ENCODE measurements around the gene CDC123.
"Not testable (repeated sequence)": the region's sequence is repeated elsewhere in the genome, so short reads cannot be mapped to it uniquely, and the experiment has no call there.

Gene CDC123

DNA sequence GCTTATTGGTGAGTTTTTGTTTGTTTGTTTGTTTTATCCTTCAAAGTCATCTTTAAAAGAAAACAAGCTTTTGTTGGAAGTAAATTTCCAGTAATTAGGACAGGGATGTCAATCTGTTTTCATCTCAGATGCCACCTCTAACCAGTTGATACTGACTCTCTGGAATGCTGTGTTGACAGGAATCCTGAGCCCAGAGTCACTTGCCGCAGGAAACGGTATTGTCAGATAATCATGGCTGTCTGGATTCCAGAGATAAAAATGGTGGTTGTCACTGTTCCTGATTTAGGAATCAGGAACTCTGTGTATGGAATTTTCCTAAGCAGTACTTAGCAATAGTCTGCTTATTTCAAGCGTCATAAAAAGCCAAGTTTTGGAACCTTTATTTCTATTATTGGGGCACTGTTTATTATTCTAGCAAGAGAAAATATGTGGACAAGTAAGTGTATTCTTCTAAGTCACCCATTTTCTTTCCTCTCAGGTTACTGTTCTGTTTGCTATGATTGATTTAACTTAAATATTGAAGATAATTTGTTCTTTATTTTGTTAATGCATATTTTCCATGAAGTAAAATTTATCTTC is 39.2 kb downstream of the CDC123 start:
- DNase-seq (ENCODE audit: low spot score), result no peak

DNA sequence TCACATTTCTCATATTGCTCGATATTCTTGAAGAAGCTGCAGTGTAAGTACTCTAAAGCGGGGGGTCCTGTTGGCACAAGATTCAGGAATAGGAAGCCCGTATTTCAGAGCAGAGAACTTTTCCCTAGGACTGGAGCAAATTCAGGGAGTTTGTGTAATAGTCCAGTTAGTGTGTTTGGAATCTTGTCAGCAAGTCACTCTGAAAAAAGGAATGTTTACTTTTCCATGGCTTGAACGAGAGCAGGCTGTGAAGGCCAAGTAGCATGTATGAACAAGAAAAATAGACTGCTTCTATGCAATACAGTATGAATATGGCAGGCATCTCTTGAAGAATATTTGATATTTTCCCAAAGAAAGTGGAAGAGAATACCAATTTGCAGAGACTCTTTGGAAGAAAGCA is 39.8 kb downstream of the CDC123 start:
- DNase-seq (ENCODE audit: low spot score), result no peak

DNA sequence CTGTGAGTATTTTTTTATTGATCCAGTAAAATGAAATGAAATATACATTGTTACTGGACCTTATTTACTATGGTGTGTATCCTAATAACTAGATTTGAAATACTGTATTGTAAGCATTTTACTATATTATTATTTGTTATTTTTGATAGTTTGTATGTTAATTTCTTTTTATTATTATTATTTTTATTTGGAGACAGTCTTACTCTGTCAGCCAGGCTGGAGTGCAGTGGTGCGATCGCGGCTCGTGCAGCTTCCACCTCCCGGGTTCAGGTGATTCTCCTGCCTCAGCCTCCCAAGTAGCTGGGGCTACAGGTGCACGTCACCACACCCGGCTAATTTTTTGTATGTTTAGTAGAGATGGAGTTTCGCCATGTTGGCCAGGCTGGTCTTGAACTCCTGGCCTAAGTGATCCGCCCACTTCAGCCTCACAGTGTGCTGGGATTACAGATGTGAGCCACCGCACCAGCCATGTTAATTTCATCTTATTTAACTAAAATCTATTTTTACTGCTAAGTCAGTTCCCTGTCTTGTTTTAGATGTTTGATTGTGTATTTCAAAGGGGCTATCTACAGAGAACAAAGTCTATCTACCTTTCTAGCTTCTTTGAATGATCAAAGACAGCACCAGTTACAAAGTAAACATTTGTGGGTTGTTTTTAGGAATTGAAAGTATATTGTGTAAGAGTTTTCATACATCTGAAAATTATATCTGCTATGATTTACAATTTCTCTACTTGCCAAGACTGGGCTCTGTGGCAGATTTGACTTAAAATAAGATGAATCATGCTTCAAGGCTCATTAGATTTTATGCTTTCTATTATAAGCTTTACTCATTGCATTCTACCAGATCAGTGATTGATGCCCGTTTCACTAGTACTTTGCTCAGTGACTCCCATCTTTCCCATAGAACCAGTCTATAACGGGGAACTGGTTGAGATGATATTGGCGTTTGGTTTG is 41.6 kb downstream of the CDC123 start:
- DNase-seq (ENCODE audit: low spot score), result no peak

DNA sequence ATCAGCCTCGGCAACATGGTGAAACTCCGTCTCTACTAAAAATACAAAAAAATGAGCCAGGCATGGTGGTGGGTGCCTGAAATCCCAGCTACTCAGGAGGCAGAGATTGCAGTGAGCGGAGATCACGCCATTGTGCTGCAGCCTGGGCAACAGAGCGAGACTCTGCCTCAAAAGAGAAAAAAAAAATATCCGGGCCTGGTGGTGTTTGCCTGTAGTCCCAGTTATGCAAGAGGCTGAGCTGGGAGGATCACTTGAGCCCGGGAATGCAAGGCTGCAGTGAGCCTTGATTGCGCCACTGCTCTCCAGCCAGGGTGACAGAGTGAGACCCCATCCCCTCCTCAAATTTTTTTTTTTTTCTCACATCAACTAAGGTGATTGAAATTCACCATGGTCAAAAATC is 42.8 kb downstream of the CDC123 start:
- no peak for DNase-seq (ENCODE audit: low spot score)

DNA sequence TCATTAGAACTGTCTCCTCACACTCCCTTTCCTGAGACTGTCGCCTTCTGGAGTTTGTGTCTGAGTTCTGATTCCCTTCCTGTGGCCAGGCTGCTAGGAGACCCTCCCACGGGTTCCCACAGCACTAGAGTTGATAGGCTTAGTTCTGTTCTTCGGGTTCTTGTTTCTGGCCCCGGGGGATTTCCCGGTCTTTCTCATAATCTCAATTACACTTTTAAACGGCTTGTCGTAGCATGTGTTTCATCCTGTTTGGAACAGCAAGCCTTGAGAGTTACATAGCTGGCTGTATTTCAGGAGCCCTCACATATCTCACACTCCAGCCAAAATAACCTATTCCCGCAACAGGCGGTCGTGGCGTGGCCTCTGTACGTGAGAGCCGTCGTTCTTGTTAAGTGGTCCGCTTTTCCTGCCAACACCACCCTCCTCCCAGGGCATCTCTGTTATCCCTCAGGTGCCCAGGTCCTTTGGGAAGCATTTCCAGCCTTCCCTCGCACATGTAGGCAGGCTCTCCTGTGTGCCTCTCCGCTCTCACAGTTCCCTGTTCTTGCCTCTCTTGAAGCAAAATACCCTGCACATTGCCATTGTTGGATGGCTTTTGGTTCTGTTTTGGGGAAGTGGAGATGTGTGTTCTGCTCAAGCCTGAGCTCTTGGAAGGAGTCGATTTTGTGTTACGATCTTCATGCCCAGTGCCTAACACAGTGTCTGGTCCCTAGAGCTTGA is 46.0 kb downstream of the CDC123 start:
- DNase-seq (ENCODE audit: low spot score), result no peak

DNA sequence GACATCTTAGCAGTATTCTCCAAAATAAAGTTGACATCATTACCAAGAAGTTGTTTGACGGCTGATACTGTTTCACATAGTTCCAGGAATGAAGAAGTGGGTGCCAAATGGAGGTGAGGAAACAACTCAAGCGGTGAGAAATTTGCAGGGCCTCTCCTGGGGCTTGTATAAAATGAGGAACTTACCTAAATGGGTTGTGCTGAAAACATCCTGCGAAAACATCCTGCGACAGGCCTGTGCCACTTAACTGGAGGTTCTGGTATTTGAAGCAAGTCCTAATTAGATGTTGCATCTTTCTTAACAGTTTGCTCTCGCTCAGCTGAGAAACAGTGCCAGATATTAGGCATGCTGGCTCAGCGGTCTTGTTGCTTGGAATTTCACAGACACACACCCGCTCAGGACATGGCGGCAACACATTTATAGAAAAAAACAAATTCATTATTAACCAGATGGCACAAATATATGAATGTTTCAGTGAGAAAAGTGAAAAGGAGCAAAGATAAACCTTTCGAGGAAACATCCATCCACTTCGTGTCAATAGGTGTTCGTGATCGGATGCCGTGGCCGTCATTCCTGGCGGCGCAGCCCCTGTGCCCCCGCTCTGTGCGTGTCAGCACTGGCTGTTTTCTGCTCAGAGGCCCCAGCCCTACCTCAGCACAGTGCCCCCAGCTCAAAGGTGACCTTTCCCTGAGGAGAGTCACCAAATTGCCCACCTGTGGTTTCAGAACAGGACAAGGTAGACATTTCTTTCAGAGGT is 48.1 kb downstream of the CDC123 start:
- no peak for DNase-seq (ENCODE audit: low spot score)

DNA sequence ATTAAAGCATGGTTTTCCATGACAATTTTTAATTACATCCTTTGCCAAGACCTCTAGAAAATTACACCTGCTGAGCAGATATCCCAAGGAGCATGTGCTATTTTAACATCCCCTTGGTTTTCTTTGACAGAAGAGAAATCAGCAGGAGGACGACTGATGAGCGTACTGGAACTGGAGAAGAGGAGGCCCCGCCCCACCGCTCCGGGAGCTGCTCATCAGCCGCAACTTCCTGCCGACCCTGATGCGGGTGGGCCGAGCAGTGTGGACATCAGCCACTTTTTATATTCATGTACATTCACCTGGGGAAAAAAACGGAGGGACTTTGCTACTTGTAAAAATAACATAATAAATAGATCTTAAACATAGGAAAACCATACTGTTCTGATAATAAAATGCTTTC is 54.2 kb downstream of the CDC123 start:
- no peak for DNase-seq (ENCODE audit: low spot score)

DNA sequence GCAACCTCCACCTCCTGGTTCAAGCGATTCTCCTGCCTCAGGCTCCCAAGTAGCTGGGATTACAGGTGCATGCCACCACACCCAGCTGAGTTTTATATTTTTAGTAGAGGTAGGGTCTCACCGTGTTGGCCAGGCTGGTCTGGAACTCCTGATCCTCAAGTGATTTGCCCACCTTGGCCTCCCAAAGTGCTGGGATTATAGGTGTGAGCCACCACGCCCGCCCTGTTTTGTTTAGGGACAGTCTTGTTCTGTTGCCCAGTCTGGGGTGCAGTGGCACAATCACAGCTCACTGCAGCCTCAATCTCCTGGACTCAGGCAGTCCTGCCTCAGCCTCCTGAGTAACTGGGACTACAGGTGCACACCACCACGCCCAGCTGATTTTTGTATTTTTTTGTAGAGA is 54.7 kb downstream of the CDC123 start:
- not testable (repeated sequence) for DNase-seq (ENCODE audit: low spot score)

DNA sequence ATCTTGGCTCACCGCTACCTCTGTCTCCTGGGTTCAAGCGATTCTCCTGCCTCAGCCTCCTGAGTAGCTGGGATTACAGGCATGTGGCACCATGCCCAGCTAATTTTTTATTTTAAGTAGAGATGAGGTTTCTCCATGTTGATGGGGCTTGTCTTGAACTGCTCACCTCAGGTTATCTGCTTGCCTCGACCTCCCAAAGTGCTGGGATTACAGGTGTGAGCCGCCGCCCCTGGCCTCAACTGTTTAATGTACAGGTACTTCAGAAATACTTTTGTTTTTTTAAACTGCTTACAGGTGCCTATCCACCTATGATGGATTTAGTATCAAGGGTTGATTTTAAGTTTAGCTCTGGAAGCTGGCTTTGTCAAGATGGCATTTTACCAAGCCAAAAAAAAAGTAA is 55.6 kb downstream of the CDC123 start:
- no peak for DNase-seq (ENCODE audit: low spot score)

DNA sequence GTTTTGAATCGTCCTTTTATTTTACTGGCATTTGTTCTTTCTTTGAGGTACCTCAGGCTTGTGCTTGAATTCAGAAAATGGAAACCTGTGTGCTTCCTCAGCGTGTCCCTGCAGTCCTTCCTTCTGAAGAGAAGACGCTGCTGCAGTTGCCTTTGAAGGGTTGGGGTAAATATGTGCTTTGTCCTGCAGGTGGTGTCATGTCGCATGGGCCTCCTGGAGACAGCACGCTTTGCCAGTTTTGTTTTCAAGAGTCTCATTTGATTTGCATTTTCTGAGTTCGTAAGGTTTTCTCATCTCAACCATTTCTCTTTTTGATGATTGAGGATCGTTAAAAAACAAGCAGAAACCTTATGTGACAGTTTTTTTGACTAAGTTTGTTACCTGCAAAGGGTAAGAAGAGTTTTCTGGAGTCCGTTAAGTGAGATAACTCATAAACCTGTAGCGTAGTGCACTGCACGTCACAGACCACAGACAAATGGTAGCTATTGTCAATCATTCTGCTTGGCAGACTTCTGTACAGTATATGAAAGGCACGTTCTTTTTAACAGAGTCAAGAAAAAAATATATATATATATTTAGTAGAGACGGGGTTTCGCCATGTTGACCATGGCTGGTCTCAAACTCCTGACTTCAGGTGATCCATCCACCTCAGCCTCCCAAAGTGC is 57.0 kb downstream of the CDC123 start:
- no peak for DNase-seq (ENCODE audit: low spot score)

DNA sequence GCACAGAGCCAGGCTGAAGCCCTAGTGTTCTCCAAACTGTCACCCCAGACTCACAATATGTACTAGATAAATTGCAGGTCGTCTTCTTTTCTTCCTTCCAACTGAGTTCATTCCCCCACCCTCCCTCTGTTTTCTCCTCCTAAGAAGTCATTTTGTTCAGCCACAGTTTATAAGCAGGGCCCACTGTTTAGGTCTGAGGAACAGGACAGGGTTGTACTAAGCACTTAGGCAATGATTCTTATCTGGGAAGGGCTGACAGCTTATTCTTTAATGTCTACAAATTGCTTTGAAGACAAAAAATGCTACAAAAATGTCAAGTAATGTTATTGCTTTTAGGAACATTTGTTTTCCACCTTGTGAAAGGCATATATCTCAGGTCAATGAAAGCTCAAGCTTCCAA is 59.1 kb downstream of the CDC123 start:
- DNase-seq (ENCODE audit: low spot score), result no peak

DNA sequence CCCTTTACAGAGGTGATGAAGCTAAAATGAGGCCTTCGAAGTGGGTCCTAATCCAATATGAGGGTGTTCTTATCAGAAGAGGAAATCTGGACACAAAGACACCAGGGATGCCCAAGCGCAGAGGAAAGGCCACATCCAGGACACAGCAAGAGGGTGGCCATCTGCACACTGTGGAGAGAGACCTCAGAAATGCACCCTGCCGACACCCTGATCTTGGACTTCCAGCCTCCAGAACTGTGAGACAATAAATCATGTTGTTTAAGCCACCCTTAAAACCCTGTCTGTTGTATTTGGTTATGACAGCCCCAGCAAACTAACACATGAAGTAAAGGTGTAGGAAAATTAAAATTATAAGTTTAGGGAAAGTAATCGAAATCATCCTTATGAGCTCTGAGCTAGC is 64.0 kb downstream of the CDC123 start:
- no peak for DNase-seq (ENCODE audit: low spot score)

DNA sequence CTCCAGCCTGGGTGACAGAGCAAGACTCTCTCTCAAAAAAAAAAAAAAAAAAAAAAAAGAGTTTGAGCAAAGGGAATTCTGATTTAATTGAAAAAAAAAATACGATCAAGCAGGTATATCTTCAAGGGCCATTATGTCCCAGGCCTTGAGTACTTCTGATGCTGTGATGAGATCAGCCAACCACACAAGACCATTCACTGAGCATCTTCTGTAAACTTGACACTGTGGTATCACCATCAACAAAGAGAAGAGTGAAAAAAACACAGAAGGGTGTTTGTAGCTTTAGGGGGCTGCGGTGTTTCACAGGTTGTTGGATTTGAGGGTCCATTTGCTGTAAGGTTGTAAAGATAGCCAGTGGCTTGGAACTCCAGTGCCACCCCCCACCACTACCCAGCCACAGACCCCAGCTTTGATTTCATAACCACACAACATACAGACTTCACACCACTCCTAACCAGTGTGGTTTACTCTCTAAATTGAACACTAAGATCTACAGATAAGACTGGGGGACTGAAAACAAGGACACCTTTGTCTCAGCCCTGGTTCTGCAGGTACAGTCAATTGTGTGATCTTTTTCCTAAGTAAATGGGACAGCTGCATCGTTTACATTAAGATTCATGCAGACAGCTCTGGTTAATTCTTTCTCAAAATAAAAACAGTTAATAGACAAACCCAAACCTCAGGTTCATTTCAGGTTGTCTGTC is 66.4 kb downstream of the CDC123 start:
- DNase-seq (ENCODE audit: low spot score), result no peak

DNA sequence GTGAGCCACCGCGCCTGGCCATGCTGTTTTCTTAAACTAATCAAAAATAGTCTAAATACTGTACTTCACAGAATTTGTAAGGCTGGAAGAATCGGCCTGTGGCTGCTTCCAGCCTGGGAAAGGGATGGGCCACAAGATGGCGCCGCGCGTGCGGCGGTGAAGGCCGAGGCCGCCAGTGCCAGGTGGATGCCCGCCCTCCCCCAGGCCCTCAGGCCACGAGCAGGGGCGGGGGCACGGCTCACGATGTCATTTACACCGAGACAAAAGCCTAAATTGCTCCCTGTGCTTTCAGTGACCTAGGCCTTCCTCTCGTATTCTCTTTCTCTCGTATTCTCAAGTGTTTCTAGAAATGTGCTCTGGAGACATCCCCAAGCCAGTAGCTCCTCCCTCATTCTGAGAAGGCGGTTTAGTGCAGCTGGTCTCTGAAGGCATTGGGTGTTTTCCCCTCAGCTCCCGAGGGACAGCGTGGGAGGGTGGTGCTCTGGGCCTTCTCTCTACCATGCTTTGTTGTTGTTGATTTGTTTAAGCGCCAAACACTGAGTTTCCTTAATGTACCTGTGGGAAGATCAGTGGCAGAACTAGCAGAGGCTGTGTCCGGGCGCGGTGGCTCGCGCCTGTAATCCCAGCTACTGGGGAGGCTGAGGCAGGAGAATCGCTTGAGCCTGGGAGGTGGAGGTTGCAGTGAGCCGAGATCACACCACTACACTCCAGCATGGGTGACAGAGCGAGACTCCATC is 68.4 kb downstream of the CDC123 start:
- DNase-seq (ENCODE audit: low spot score), result peak; percentile 64

DNA sequence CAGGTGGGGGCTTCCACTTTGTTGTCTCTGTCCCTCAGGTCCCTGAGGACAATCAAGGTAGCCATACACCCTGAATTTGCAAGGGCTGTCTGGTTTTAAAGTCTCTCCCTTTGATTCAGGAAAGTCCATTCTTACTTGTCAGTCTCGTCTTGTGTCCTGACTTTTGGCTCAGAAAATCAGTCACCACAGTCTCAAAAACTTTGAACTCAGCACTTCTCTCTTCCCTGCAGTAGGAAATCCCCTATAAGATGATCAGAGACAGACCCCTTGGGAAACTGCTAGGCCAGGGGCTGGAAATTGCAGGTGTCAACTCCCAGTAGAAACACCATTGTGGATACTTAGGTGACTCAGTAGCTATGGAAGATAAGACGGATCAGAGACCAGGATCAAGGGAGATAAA is 73.1 kb downstream of the CDC123 start:
- DNase-seq (ENCODE audit: low spot score), result no peak

DNA sequence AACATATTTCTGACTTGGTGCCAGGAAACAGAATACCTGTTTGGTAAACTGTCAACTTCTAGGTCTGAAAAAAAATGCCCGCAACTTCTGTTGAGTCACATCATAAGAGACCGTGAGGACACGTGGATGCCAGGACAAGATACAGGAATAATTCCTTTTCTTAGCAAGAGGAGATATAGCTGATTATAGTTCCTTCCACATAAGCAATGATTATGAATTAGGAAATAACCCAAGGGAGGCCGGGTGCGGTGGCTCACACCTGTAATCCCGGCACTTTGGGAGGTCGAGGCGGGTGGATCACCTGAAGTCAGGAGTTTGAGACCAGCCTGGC is 75.2 kb downstream of the CDC123 start:
- no peak for DNase-seq (ENCODE audit: low spot score)

DNA sequence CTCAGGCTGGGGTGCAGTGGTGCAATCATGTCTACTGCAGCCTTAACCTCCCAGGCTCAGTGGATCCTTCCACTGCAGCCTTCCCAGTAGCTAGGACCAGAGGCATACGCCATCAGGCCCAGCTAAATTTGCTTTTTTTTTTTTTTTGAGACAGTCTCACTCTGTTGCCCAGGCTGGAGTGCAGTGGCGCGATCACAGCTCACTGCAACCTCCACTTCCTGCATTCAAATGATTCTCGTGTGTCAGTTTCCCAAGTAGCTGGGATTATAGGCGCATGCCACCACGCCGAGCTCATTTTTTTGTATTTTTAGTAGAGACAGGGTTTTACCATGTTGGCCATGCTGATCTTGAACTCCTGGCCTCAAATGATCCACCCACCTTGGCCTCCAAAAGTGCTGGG is 81.9 kb downstream of the CDC123 start:
- DNase-seq (ENCODE audit: low spot score), result not testable (repeated sequence)

DNA sequence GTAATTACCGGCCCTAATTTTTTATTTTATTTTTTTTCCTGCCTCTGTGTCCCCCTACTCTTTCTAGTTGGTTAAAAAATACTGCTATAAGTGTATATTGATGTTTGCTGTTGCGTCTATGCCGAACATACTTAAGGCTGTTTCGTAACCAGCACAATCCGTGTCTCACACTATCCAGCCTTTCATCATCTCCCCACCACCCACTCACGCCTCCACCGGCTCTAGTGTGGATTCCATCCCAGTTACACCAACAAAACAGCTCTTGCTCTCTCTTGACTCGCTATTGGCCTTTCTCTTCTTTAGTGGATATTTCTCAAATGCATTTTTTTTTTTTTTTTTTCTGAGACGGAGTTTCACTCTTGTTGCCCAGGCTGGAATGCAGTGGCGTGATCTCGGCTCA is 83.3 kb downstream of the CDC123 start:
- DNase-seq (ENCODE audit: low spot score), result no peak

DNA sequence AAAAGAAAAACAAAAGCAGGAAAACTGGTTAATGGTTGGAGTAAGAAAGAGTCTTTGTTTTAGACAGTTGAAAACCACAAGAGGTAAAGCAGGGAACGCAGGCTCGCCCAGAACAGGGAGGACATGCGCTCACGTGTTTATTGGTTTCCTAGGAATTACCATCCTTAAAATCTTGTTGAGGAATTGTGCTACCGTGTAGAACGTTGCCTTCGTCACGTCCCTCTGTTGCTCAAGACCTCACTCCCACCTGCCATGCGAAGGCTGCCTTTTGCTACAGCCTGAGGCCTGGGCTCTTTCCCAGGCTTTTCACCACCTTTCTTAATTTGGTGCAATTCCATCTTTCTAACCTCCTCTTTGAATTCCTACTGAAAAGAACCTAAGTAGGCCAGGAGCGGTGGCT is 91.8 kb downstream of the CDC123 start:
- no peak for DNase-seq (ENCODE audit: low spot score)

DNA sequence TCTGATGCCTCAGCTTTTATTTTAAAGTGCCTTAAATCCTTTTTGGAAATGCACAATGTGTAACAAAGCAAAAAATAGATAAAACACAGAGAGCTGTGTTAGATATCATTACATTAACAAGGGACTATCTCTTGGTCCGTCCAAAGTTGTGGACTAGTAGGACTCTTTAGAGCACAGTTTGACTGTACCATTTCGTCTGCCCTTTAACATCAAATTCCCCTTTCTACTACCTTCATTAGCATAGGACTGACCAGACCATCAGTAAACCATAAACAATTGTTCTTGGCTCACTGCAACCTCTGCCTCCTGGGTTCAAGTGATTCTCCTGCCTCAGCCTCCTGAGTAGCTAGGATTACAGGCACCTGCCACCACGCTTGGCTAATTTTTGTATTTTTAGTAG is 101.8 kb downstream of the CDC123 start:
- DNase-seq (ENCODE audit: low spot score), result not testable (repeated sequence)

Measured in putamen (tissue), 1 donor.